Measurements from ENCODE around the gene PFN2. TPM values are rescaled to one million over a fixed set of nuclear protein-coding genes. Genes with fewer than 3 reads are reported as not detected.

The PFN2 gene
- total RNA-seq (2022; extraction: Qiagen RNA extraction; ENCODE audit: low read depth), result 130 to 176 TPM (median 151 TPM) in 5 replicates

GRCh38 chr3:149970716-149971402 is at the start of gene PFN2:
PFN2 (minus strand) TSS chr3:149970895; CDS start chr3:149970856, 39 bp downstream.

Other genes with a start within 250 kb of the PFN2 start
- 33.2 to 38.9 TPM (median 34.5 TPM) in 5 replicates for gene COMMD2, start 218.4 kb downstream of the PFN2 start, total RNA-seq (2022; extraction: Qiagen RNA extraction; ENCODE audit: low read depth)
- not detected in 5 replicates for gene ANKUB1, start 178.3 kb downstream of the PFN2 start, total RNA-seq (2022; extraction: Qiagen RNA extraction; ENCODE audit: low read depth)
- gene RNF13, start 157.7 kb downstream of the PFN2 start, total RNA-seq (2022; extraction: Qiagen RNA extraction; ENCODE audit: low read depth), result 35.3 to 59.9 TPM (median 37.8 TPM) in 5 replicates